K562 (cell line): ENCODE measurements around the gene DNAJB6. TPM values are rescaled to one million over a fixed set of nuclear protein-coding genes. Genes with fewer than 3 reads are reported as not detected.

ENCODE experiments used
- CBFB ChIP-seq: sonication (generic); formaldehyde crosslinking; IDR thresholded peaks from 2 replicates; pipeline ENCODE4 v1.4.0; 2020; ENCODE audit warnings: mild to moderate bottlenecking, missing genetic modification reagents
- ELF2 ChIP-seq: fragments of 250-450 bp; sonication (Bioruptor Pico); IDR thresholded peaks from 2 replicates; pipeline ENCODE4 v1.5.0; 2021; ENCODE audit warnings: mild to moderate bottlenecking
- GTF2F1 ChIP-seq: IDR thresholded peaks from 2 replicates; pipeline ENCODE4 v1.6.1; 2011; ENCODE audit warnings: low read depth, low read length, improper control_type of control experiment
- KLF16 ChIP-seq: IDR thresholded peaks from 2 replicates; pipeline ENCODE4 v1.6.1; 2016; ENCODE audit warnings: antibody characterized with exemption
- MECOM ChIP-seq: fragments of 250-450 bp; sonication (Bioruptor Pico); IDR thresholded peaks from 2 replicates; pipeline ENCODE4 v1.8.0; 2022; ENCODE audit warnings: inconsistent platforms
- NFIC ChIP-seq: fragments of 450-650 bp; IDR thresholded peaks from 2 replicates; pipeline ENCODE4 v1.6.1; 2017; ENCODE audit warnings: mild to moderate bottlenecking, inconsistent platforms
- NR2F6 ChIP-seq: fragments of 450-650 bp; formaldehyde crosslinking; IDR thresholded peaks from 2 replicates; pipeline ENCODE4 v1.4.0; 2020; ENCODE audit warnings: mild to moderate bottlenecking
- RAD21 ChIP-seq, 2 experiments: fragments of 250-450 bp in 1 of 2; fragments of 450-650 bp in 1 of 2; sonication (Bioruptor Pico) in 1 of 2; formaldehyde crosslinking in 1 of 2; IDR thresholded peaks in 1 of 2; conservative IDR thresholded peaks in 1 of 2; 2 replicates each; pipeline versions ENCODE4 v1.4.0 to v1.8.0; 2020 to 2022; ENCODE audit warnings: mild to moderate bottlenecking in 2 of 2, moderate library complexity in 1 of 2
- RBBP5 ChIP-seq: fragments of 200-600 bp; sonication (generic); IDR thresholded peaks from 2 replicates; pipeline ENCODE4 v1.6.1; 2012; ENCODE audit warnings: borderline replicate concordance, mild to moderate bottlenecking, low read length, control low read depth, inconsistent platforms; ENCODE audit not compliant: insufficient read depth, poor library complexity, severe bottlenecking
- RFX1 ChIP-seq: fragments of 450-650 bp; IDR thresholded peaks from 2 replicates; pipeline ENCODE4 v1.6.1; 2016; ENCODE audit warnings: mild to moderate bottlenecking, moderate library complexity
- ZNF23 ChIP-seq: fragments of 250-450 bp; sonication (Bioruptor Pico); IDR thresholded peaks from 2 replicates; pipeline ENCODE4 v1.4.0; 2020; ENCODE audit warnings: mild to moderate bottlenecking
- ZNF395 ChIP-seq: fragments of 200-800 bp; sonication (Bioruptor generic); IDR thresholded peaks from 2 replicates; pipeline ENCODE4 v1.6.1; 2017; ENCODE audit warnings: missing genetic modification characterization, missing compliant biosample characterization
- polyA plus RNA-seq, 8 experiments: library from polyadenylated mRNA; depleted of rRNA in 4 of 8; stranded (reverse) in 5 of 8; unstranded in 3 of 8; fragments of >200 nt; fragmentation: Nextera tagmentation in 2 of 8; fragmentation: Illumina TruSeq in 1 of 8; extraction: Ambion mirVana in 2 of 8; extraction: Trizol in 1 of 8; gene quantifications; 2 replicates each; pipeline versions ENCODE4 v1.2.1 to v1.2.3, GENCODE V29; 2011 to 2014; ENCODE audit warnings: inconsistent platforms in 1 of 8, missing spikeins in 1 of 8
- total RNA-seq, 7 experiments: library from RNA; depleted of rRNA in 6 of 7; stranded (reverse); fragments of >200 nt in 6 of 7; fragmentation: Illumina TruSeq in 2 of 7; extraction: Trizol in 2 of 7; gene quantifications; 2 replicates each; pipeline versions ENCODE4 v1.2.1 to v1.2.3, GENCODE V29; 2011 to 2021; ENCODE audit warnings: low replicate concordance in 1 of 7
- TF ChIP-seq, protein P1 (sequence below): fragments of 450-650 bp; IDR thresholded peaks from 2 replicates; pipeline ENCODE4 v1.6.1; 2016; ENCODE audit warnings: mild to moderate bottlenecking, moderate library complexity
- TF ChIP-seq, protein P2 (sequence below): sonication (generic); IDR thresholded peaks from 2 replicates; pipeline ENCODE4 v1.6.1; 2016

Gene DNAJB6
- total and polyA plus RNA-seq, 9 of the 15 experiments (the other 6 are each of a cell fraction or from before 2014, with no cell fraction given), result 84.5 to 158 (median 135) TPM

GRCh38 chr7:157339777-157340677, 3.2 kb downstream of the DNAJB6 start (continued):
- TF ChIP-seq, protein P1, sequence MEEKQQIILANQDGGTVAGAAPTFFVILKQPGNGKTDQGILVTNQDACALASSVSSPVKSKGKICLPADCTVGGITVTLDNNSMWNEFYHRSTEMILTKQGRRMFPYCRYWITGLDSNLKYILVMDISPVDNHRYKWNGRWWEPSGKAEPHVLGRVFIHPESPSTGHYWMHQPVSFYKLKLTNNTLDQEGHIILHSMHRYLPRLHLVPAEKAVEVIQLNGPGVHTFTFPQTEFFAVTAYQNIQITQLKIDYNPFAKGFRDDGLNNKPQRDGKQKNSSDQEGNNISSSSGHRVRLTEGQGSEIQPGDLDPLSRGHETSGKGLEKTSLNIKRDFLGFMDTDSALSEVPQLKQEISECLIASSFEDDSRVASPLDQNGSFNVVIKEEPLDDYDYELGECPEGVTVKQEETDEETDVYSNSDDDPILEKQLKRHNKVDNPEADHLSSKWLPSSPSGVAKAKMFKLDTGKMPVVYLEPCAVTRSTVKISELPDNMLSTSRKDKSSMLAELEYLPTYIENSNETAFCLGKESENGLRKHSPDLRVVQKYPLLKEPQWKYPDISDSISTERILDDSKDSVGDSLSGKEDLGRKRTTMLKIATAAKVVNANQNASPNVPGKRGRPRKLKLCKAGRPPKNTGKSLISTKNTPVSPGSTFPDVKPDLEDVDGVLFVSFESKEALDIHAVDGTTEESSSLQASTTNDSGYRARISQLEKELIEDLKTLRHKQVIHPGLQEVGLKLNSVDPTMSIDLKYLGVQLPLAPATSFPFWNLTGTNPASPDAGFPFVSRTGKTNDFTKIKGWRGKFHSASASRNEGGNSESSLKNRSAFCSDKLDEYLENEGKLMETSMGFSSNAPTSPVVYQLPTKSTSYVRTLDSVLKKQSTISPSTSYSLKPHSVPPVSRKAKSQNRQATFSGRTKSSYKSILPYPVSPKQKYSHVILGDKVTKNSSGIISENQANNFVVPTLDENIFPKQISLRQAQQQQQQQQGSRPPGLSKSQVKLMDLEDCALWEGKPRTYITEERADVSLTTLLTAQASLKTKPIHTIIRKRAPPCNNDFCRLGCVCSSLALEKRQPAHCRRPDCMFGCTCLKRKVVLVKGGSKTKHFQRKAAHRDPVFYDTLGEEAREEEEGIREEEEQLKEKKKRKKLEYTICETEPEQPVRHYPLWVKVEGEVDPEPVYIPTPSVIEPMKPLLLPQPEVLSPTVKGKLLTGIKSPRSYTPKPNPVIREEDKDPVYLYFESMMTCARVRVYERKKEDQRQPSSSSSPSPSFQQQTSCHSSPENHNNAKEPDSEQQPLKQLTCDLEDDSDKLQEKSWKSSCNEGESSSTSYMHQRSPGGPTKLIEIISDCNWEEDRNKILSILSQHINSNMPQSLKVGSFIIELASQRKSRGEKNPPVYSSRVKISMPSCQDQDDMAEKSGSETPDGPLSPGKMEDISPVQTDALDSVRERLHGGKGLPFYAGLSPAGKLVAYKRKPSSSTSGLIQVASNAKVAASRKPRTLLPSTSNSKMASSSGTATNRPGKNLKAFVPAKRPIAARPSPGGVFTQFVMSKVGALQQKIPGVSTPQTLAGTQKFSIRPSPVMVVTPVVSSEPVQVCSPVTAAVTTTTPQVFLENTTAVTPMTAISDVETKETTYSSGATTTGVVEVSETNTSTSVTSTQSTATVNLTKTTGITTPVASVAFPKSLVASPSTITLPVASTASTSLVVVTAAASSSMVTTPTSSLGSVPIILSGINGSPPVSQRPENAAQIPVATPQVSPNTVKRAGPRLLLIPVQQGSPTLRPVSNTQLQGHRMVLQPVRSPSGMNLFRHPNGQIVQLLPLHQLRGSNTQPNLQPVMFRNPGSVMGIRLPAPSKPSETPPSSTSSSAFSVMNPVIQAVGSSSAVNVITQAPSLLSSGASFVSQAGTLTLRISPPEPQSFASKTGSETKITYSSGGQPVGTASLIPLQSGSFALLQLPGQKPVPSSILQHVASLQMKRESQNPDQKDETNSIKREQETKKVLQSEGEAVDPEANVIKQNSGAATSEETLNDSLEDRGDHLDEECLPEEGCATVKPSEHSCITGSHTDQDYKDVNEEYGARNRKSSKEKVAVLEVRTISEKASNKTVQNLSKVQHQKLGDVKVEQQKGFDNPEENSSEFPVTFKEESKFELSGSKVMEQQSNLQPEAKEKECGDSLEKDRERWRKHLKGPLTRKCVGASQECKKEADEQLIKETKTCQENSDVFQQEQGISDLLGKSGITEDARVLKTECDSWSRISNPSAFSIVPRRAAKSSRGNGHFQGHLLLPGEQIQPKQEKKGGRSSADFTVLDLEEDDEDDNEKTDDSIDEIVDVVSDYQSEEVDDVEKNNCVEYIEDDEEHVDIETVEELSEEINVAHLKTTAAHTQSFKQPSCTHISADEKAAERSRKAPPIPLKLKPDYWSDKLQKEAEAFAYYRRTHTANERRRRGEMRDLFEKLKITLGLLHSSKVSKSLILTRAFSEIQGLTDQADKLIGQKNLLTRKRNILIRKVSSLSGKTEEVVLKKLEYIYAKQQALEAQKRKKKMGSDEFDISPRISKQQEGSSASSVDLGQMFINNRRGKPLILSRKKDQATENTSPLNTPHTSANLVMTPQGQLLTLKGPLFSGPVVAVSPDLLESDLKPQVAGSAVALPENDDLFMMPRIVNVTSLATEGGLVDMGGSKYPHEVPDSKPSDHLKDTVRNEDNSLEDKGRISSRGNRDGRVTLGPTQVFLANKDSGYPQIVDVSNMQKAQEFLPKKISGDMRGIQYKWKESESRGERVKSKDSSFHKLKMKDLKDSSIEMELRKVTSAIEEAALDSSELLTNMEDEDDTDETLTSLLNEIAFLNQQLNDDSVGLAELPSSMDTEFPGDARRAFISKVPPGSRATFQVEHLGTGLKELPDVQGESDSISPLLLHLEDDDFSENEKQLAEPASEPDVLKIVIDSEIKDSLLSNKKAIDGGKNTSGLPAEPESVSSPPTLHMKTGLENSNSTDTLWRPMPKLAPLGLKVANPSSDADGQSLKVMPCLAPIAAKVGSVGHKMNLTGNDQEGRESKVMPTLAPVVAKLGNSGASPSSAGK, result no peak
- TF ChIP-seq NFIC, result no peak
- TF ChIP-seq RBBP5, result no peak
- 0 out of 2 replicates have a peak, but pooled peaks have one; percentile 11 for TF ChIP-seq CBFB (CRISPR knock-in tag)
- peak; percentile 62 to 71 for TF ChIP-seq RAD21 (CRISPR knock-in tag; conservative IDR thresholded peaks at IDR 0.05 in 1 of 2, IDR thresholded peaks at IDR 0.05 in 1 of 2)
- TF ChIP-seq GTF2F1, result 0 out of 2 replicates have a peak, but pooled peaks have one; percentile 38
- TF ChIP-seq MECOM (CRISPR knock-in tag), result no peak
- no peak for TF ChIP-seq ELF2 (CRISPR knock-in tag)
- no peak for TF ChIP-seq RFX1
- no peak for TF ChIP-seq ZNF23 (CRISPR knock-in tag)
- TF ChIP-seq NR2F6 (CRISPR knock-in tag), result no peak
- TF ChIP-seq, protein P2, sequence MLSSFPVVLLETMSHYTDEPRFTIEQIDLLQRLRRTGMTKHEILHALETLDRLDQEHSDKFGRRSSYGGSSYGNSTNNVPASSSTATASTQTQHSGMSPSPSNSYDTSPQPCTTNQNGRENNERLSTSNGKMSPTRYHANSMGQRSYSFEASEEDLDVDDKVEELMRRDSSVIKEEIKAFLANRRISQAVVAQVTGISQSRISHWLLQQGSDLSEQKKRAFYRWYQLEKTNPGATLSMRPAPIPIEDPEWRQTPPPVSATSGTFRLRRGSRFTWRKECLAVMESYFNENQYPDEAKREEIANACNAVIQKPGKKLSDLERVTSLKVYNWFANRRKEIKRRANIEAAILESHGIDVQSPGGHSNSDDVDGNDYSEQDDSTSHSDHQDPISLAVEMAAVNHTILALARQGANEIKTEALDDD, result 0 out of 2 replicates have a peak, but pooled peaks have one; percentile 39
- no peak for TF ChIP-seq ZNF395 (CRISPR knock-in tag)
- no peak for TF ChIP-seq KLF16
